GM18499 (cell line): ENCODE results near the gene TNP2.

Source experiments
- ATAC-seq: cut with Tn5 transposase; IDR thresholded peaks from one replicate; pipeline ENCODE4 v1.9.1; 2021; ENCODE audit warnings: moderate number of reproducible peaks; ENCODE audit not compliant: insufficient read depth, unreplicated experiment

The TNP2 gene

GRCh38 chr16:11258553-11259492, 10.3 kb downstream of the TNP2 start:
- no peak for ATAC-seq

- no peak for ATAC-seq
Observed at GRCh38 chr16:11257131-11257938, 11.8 kb downstream of the TNP2 start.

GRCh38 chr16:11256661-11257130, 12.4 kb downstream of the TNP2 start:
- no peak for ATAC-seq

- no peak for ATAC-seq
Observed at GRCh38 chr16:11255737-11256660, 13.1 kb downstream of the TNP2 start, which contains the start of gene SOCS1. SOCS1 (minus strand) TSS chr16:11256204; CDS start chr16:11255478, 726 bp downstream.

- no peak for ATAC-seq
Observed at GRCh38 chr16:11254913-11255736, 14.0 kb downstream of the TNP2 start.

- no peak for ATAC-seq
Observed at GRCh38 chr16:11253995-11254912, 14.9 kb downstream of the TNP2 start.

- ATAC-seq, result no peak
Observed at GRCh38 chr16:11253009-11253994, 15.8 kb downstream of the TNP2 start.

GRCh38 chr16:11252482-11252931, 16.6 kb downstream of the TNP2 start:
- no peak for ATAC-seq

- ATAC-seq, result no peak
Observed at GRCh38 chr16:11251525-11252481, 17.3 kb downstream of the TNP2 start.

- ATAC-seq, result no peak
Observed at GRCh38 chr16:11250786-11251524, 18.2 kb downstream of the TNP2 start.

- no peak for ATAC-seq
Observed at GRCh38 chr16:11250091-11250785, 18.9 kb downstream of the TNP2 start.

GRCh38 chr16:11249233-11250061, 19.7 kb downstream of the TNP2 start:
- no peak for ATAC-seq

GRCh38 chr16:11248133-11248532, 21.0 kb downstream of the TNP2 start:
- no peak for ATAC-seq

- no peak for ATAC-seq
Observed at GRCh38 chr16:11245988-11246387, 23.1 kb downstream of the TNP2 start.
